ENCODE measurements around the gene GLIS1. TPM values are rescaled to one million over a fixed set of nuclear protein-coding genes. Genes with fewer than 3 reads are reported as not detected.

Gene GLIS1
- total RNA-seq, 1 experiment from 2014 or later: not detected

GRCh38 chr1:53704304-53704703 lies 34.7 kb downstream of the GLIS1 start:
- CTCF ChIA-PET: interaction anchor here (0.5 kb wide), 1 partner anchor 715 kb away, joined by 3 read pairs; no protein-coding TSS in a partner anchor

GRCh38 chr1:53703174-53703573 lies 35.8 kb downstream of the GLIS1 start:
- POLR2A ChIA-PET (ENCODE audit: unreplicated experiment): no interaction called here
- Histone ChIP-seq H3K9me2 (ENCODE audit: insufficient read depth) (no peaks in the 10 kb centered on the region), H2AFZ (no peak overlapping the region), H3K9me3 (ENCODE audit: insufficient read depth, low read depth) (no peaks in the 10 kb centered on the region), H3K4me3 (no peak overlapping the region), H3K4me2 (no peak overlapping the region), H3K4me1 (replicated peaks; ENCODE audit: insufficient read depth) (no peaks in the 10 kb centered on the region), H3K79me2 (ENCODE audit: low read depth) (no peaks in the 10 kb centered on the region), H3K27me3 (ENCODE audit: insufficient read depth, low read depth) (peaks cover 41% of the 10 kb centered on the region), H3F3A (ENCODE audit: insufficient read depth, low read depth) (no peaks in the 10 kb centered on the region), H3K36me3 (ENCODE audit: low read depth) (no peaks in the 10 kb centered on the region), H4K20me1 (ENCODE audit: insufficient read depth) (no peaks in the 10 kb centered on the region), H3K27ac (no peak overlapping the region)
- TF ChIP-seq EZH2 (IDR thresholded peaks at IDR 0.05; ENCODE audit: low read depth): no peak
- TF ChIP-seq, protein P1, sequence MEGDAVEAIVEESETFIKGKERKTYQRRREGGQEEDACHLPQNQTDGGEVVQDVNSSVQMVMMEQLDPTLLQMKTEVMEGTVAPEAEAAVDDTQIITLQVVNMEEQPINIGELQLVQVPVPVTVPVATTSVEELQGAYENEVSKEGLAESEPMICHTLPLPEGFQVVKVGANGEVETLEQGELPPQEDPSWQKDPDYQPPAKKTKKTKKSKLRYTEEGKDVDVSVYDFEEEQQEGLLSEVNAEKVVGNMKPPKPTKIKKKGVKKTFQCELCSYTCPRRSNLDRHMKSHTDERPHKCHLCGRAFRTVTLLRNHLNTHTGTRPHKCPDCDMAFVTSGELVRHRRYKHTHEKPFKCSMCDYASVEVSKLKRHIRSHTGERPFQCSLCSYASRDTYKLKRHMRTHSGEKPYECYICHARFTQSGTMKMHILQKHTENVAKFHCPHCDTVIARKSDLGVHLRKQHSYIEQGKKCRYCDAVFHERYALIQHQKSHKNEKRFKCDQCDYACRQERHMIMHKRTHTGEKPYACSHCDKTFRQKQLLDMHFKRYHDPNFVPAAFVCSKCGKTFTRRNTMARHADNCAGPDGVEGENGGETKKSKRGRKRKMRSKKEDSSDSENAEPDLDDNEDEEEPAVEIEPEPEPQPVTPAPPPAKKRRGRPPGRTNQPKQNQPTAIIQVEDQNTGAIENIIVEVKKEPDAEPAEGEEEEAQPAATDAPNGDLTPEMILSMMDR (conservative IDR thresholded peaks at IDR 0.05): no peak
- intact Hi-C loops (cut with micrococcal nuclease; ENCODE audit: unreplicated experiment): no loop called here
- no peak for DNase-seq
- CTCF ChIA-PET: no interaction called here
- no TSS peak for BruUV-seq (replicated peaks)

More at GRCh38 chr1:53704304-53704703, 34.7 kb downstream of the GLIS1 start:
- BruUV-seq (replicated peaks): no TSS peak
- Histone ChIP-seq H2AFZ (no peak overlapping the region), H3K79me2 (ENCODE audit: low read depth) (no peaks in the 10 kb centered on the region), H3K9me2 (ENCODE audit: insufficient read depth) (no peaks in the 10 kb centered on the region), H3K27ac (no peak overlapping the region), H3K9me3 (ENCODE audit: insufficient read depth, low read depth) (no peaks in the 10 kb centered on the region), H3K4me2 (no peak overlapping the region), H3K27me3 (ENCODE audit: insufficient read depth, low read depth) (peaks cover 41% of the 10 kb centered on the region), H3K36me3 (ENCODE audit: low read depth) (no peaks in the 10 kb centered on the region), H3K4me1 (replicated peaks; ENCODE audit: insufficient read depth) (no peaks in the 10 kb centered on the region), H4K20me1 (ENCODE audit: insufficient read depth) (no peaks in the 10 kb centered on the region), H3K4me3 (no peak overlapping the region), H3F3A (ENCODE audit: insufficient read depth, low read depth) (no peaks in the 10 kb centered on the region)
- intact Hi-C loops (cut with micrococcal nuclease; ENCODE audit: unreplicated experiment): no loop called here
- TF ChIP-seq, protein P1 (conservative IDR thresholded peaks at IDR 0.05): no peak
- no peak for TF ChIP-seq EZH2 (IDR thresholded peaks at IDR 0.05; ENCODE audit: low read depth)
- DNase-seq: no peak
- POLR2A ChIA-PET (ENCODE audit: unreplicated experiment): no interaction called here

- H3K27me3 ChIP-seq (ENCODE audit: insufficient read depth, low read depth): peaks cover 37% of the 10 kb centered on the region
- TF ChIP-seq EZH2 (IDR thresholded peaks at IDR 0.05; ENCODE audit: low read depth): no peak
- TF ChIP-seq, protein P1 (conservative IDR thresholded peaks at IDR 0.05): no peak
- BruUV-seq (replicated peaks): no TSS peak
- intact Hi-C loops (cut with micrococcal nuclease; ENCODE audit: unreplicated experiment): no loop called here
- no peaks in the 10 kb centered on the region for H4K20me1 ChIP-seq (ENCODE audit: insufficient read depth)
- H3F3A ChIP-seq (ENCODE audit: insufficient read depth, low read depth): no peaks in the 10 kb centered on the region
- DNase-seq: no peak
- no peak overlapping the region for H3K27ac ChIP-seq
- H2AFZ ChIP-seq: no peak overlapping the region
- no peaks in the 10 kb centered on the region for H3K79me2 ChIP-seq (ENCODE audit: low read depth)
- no peaks in the 10 kb centered on the region for H3K9me3 ChIP-seq (ENCODE audit: insufficient read depth, low read depth)
- H3K4me1 ChIP-seq (replicated peaks; ENCODE audit: insufficient read depth): no peaks in the 10 kb centered on the region
- no peak overlapping the region for H3K4me2 ChIP-seq
- ChIA-PET POLR2A (ENCODE audit: unreplicated experiment) (no interaction called here), CTCF (no interaction called here)
- no peaks in the 10 kb centered on the region for H3K9me2 ChIP-seq (ENCODE audit: insufficient read depth)
- H3K4me3 ChIP-seq: no peak overlapping the region
- H3K36me3 ChIP-seq (ENCODE audit: low read depth): no peaks in the 10 kb centered on the region
Measured at GRCh38 chr1:53702341-53702740, 36.6 kb downstream of the GLIS1 start.

All from PC-9 (cell line).